Measurements from ENCODE around the gene ARGLU1.

The ARGLU1 gene

GRCh38 chr13:106551751-106552150 lies 16.2 kb downstream of the ARGLU1 start:
- Histone ChIP-seq H3K27me3 (replicated peaks; ENCODE audit: control insufficient read depth, insufficient read depth, low read length) (no peaks in the 10 kb centered on the region), H3K36me3 (ENCODE audit: control insufficient read depth, insufficient read depth, low read length) (peaks cover 6% of the 10 kb centered on the region), H3K4me3 (replicated peaks; ENCODE audit: low read depth, low read length) (no peak overlapping the region)
- no peak for DNase-seq (ENCODE audit: extremely low read depth, insufficient read length)
- no peak for TF ChIP-seq CTCF (IDR thresholded peaks at IDR 0.05; ENCODE audit: insufficient read depth, low read length, poor library complexity, severe bottlenecking)

- no peak for TF ChIP-seq CTCF (IDR thresholded peaks at IDR 0.05; ENCODE audit: insufficient read depth, low read length, poor library complexity, severe bottlenecking)
- DNase-seq (ENCODE audit: extremely low read depth, insufficient read length) = no peak
- peaks cover 5% of the 10 kb centered on the region for H3K36me3 ChIP-seq (ENCODE audit: control insufficient read depth, insufficient read depth, low read length)
These were observed 16.6 kb downstream of the ARGLU1 start for GRCh38 chr13:106551350-106551749.

GRCh38 chr13:106550570-106551135 lies 17.3 kb downstream of the ARGLU1 start:
- no peak overlapping the region for H3K4me3 ChIP-seq (replicated peaks; ENCODE audit: low read depth, low read length)
- no peak for DNase-seq (ENCODE audit: extremely low read depth, insufficient read length)
- H3K36me3 ChIP-seq (ENCODE audit: control insufficient read depth, insufficient read depth, low read length) = peaks cover 5% of the 10 kb centered on the region
- no peaks in the 10 kb centered on the region for H3K27me3 ChIP-seq (replicated peaks; ENCODE audit: control insufficient read depth, insufficient read depth, low read length)
- TF ChIP-seq CTCF (IDR thresholded peaks at IDR 0.05; ENCODE audit: insufficient read depth, low read length, poor library complexity, severe bottlenecking) = no peak

More at GRCh38 chr13:106551350-106551749, 16.6 kb downstream of the ARGLU1 start:
- H3K27me3 ChIP-seq (replicated peaks; ENCODE audit: control insufficient read depth, insufficient read depth, low read length) = no peaks in the 10 kb centered on the region
- no peak overlapping the region for H3K4me3 ChIP-seq (replicated peaks; ENCODE audit: low read depth, low read length)

GRCh38 chr13:106548064-106548696 lies 19.8 kb downstream of the ARGLU1 start:
- Histone ChIP-seq H3K36me3 (ENCODE audit: control insufficient read depth, insufficient read depth, low read length) (peaks cover 3% of the 10 kb centered on the region), H3K27me3 (replicated peaks; ENCODE audit: control insufficient read depth, insufficient read depth, low read length) (no peaks in the 10 kb centered on the region), H3K4me3 (replicated peaks; ENCODE audit: low read depth, low read length) (no peak overlapping the region)
- TF ChIP-seq CTCF (IDR thresholded peaks at IDR 0.05; ENCODE audit: insufficient read depth, low read length, poor library complexity, severe bottlenecking) = no peak
- no peak for DNase-seq (ENCODE audit: extremely low read depth, insufficient read length)

GRCh38 chr13:106541826-106542225 lies 26.1 kb downstream of the ARGLU1 start:
- TF ChIP-seq CTCF (IDR thresholded peaks at IDR 0.05; ENCODE audit: insufficient read depth, low read length, poor library complexity, severe bottlenecking) = no peak
- DNase-seq (ENCODE audit: extremely low read depth, insufficient read length) = no peak
- Histone ChIP-seq H3K4me3 (replicated peaks; ENCODE audit: low read depth, low read length) (no peak overlapping the region), H3K36me3 (ENCODE audit: control insufficient read depth, insufficient read depth, low read length) (no peaks in the 10 kb centered on the region; the same call in none of the 2 replicates), H3K27me3 (replicated peaks; ENCODE audit: control insufficient read depth, insufficient read depth, low read length) (no peaks in the 10 kb centered on the region)
